Psoas muscle (tissue), 8 donors: ENCODE data around the gene NRCAM. TPM values are rescaled to one million over a fixed set of nuclear protein-coding genes. Genes with fewer than 3 reads are reported as not detected.

ENCODE experiments used
- ATAC-seq, 4 donors: fragments of 200-7000 bp; cut with Tn5 transposase; one replicate each; pipeline ENCODE4 v1.9.1; 2020; ENCODE audit warnings: moderate library complexity in 3 of 4, mild to moderate bottlenecking in 2 of 4
- DNase-seq, 2 donors: peaks; one replicate each; pipeline ENCODE4 v3.0.0-alpha.2; 2020
- H3K27ac ChIP-seq: fragments of 200-600 bp; one replicate; pipeline ENCODE4 v1.8.0; 2022
- H3K27me3 ChIP-seq, 3 donors: fragments of 200-600 bp in 1 of 3; one replicate each; pipeline versions ENCODE4 v1.6.1 to v1.8.0; 2013 to 2022; ENCODE audit warnings: low read length in 2 of 3, mild to moderate bottlenecking in 2 of 3, moderate library complexity in 1 of 3; ENCODE audit not compliant: insufficient read depth in 3 of 3
- H3K36me3 ChIP-seq, 2 donors: fragments of 200-600 bp in 1 of 2; one replicate each; pipeline versions ENCODE4 v1.6.1 to v1.8.0; 2013 to 2022; ENCODE audit warnings: low read depth in 1 of 2, mild to moderate bottlenecking in 1 of 2, moderate library complexity in 1 of 2; ENCODE audit not compliant: insufficient read depth in 1 of 2
- H3K4me1 ChIP-seq: fragments of 200-600 bp; one replicate; pipeline ENCODE4 v1.8.0; 2022
- H3K4me3 ChIP-seq: fragments of 200-600 bp; one replicate; pipeline ENCODE4 v1.8.0; 2022; ENCODE audit warnings: mild to moderate bottlenecking
- H3K9me3 ChIP-seq: fragments of 200-600 bp; one replicate; pipeline ENCODE4 v1.8.0; 2022
- WGBS, 3 donors: extraction: QIAGEN DNeasy Blood & Tissue Kit; methylation state at CpG; one replicate each; pipeline versions ENCODE4 v1.1.6 to v1.1.7; 2013; 5-methylcytosine and 5-hydroxymethylcytosine counted together
- intact Hi-C, 2 donors: fragments of 100-400 bp; cut with DNase I; formaldehyde crosslinking; loops; one replicate each; pipeline versions ENCODE4 v1.11.0 to v1.14.2; 2022
- polyA plus RNA-seq, 3 donors: library from polyadenylated mRNA; stranded (reverse); fragments of 200-250 nt; gene quantifications; one replicate each; pipeline ENCODE4 v1.2.3, GENCODE V29; 2013
- total RNA-seq, 4 donors: library from RNA; stranded (reverse); fragmentation: NEBNext Ultra II Directional in 2 of 4; extraction: Animal tissue kit (Norgen Biotek cat#: 25700) in 2 of 4; gene quantifications; one replicate each; pipeline versions ENCODE4 v1.2.1 to v1.2.4, GENCODE V29; 2021 to 2023
- TF ChIP-seq, protein P1 (sequence below): fragments of 200-600 bp; IDR thresholded peaks from one replicate; pipeline ENCODE4 v1.8.0; 2022; ENCODE audit warnings: antibody characterized with exemption
- donor health status: healthy with polysubstance abuse.
- donor health status: DM: no; HTN: no; CAD: no; lungs with moderate emphysema.
- donor health status: Bipolar disorder and iron deficiency.
- donor health status: healthy.
- donor health status: DM: yes; HTN: yes; CAD: no.
- donor health status: DM: no; HTN: no; CAD: no.
- donor health status: DM: no; HTN: no; CAD: no.
- donor health status: DM: yes; HTN: yes; CAD: no.

Gene NRCAM
- total and polyA plus RNA-seq, 7 donors, result 0.06 to 1.8 (median 0.55) TPM

DNA sequence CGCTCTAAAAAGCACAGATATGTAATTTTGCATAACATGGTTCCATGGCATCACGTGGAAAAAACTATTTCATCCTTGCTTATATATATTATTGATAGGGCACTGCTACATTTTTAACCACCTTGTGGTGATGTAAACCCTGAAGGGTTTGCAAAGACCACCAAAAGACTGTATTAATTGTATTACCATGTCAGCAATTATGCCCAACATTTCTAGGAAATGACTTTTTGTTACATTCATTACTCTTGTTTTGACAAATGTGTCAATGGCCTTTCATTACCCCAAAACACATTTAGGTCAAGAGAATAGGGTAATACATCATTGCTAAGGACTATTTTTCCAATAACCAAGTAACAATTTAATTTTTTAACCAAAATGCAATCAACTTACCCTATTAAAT, 142.2 kb downstream of the NRCAM start:
- no peak overlapping the region for H3K27ac ChIP-seq
- H3K27me3 ChIP-seq, result no peaks in the 10 kb centered on the region
- H3K4me1 ChIP-seq, result no peaks in the 10 kb centered on the region
- WGBS, 3 donors, result 89 to 93% (median 93%) methylated on average over 2 of the region's 2 CpGs
- H3K36me3 ChIP-seq, result no peaks in the 10 kb centered on the region
- no peak overlapping the region for H3K4me3 ChIP-seq
- no peak for DNase-seq
- H3K9me3 ChIP-seq, result no peaks in the 10 kb centered on the region
- TF ChIP-seq, protein P1, sequence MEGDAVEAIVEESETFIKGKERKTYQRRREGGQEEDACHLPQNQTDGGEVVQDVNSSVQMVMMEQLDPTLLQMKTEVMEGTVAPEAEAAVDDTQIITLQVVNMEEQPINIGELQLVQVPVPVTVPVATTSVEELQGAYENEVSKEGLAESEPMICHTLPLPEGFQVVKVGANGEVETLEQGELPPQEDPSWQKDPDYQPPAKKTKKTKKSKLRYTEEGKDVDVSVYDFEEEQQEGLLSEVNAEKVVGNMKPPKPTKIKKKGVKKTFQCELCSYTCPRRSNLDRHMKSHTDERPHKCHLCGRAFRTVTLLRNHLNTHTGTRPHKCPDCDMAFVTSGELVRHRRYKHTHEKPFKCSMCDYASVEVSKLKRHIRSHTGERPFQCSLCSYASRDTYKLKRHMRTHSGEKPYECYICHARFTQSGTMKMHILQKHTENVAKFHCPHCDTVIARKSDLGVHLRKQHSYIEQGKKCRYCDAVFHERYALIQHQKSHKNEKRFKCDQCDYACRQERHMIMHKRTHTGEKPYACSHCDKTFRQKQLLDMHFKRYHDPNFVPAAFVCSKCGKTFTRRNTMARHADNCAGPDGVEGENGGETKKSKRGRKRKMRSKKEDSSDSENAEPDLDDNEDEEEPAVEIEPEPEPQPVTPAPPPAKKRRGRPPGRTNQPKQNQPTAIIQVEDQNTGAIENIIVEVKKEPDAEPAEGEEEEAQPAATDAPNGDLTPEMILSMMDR, result no peak
- intact Hi-C loops, result no loop called here
- no peak for ATAC-seq

DNA sequence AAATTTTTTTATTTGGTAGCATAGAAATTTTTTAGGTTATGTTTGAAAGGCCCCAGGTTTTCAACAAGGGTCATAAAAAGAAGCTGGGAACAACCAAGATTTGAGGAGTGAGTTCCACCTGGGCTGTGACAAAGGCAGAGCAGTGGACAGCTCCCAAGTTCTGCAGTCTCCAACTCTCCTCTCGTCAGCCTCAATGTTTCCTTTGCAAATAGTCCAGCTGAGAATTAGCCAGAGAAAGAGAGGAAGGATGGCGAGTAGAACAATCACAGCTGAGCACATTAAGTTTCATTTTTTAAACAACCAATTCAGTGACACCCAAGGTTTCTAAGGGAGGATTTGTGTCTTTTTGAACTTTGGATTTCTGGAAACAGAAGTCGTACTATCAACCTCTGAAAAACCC, 143.2 kb downstream of the NRCAM start:
- DNase-seq (no peak), ATAC-seq (no peak)
- Histone ChIP-seq H3K9me3 (no peaks in the 10 kb centered on the region), H3K36me3 (no peaks in the 10 kb centered on the region), H3K27ac (no peak overlapping the region), H3K27me3 (no peaks in the 10 kb centered on the region), H3K4me1 (no peaks in the 10 kb centered on the region), H3K4me3 (no peak overlapping the region)
- TF ChIP-seq, protein P1, result no peak
- 15 to 22% (median 17%) methylated on average over 3 of the region's 3 CpGs for WGBS, 3 donors
- intact Hi-C loops, result no loop called here

DNA sequence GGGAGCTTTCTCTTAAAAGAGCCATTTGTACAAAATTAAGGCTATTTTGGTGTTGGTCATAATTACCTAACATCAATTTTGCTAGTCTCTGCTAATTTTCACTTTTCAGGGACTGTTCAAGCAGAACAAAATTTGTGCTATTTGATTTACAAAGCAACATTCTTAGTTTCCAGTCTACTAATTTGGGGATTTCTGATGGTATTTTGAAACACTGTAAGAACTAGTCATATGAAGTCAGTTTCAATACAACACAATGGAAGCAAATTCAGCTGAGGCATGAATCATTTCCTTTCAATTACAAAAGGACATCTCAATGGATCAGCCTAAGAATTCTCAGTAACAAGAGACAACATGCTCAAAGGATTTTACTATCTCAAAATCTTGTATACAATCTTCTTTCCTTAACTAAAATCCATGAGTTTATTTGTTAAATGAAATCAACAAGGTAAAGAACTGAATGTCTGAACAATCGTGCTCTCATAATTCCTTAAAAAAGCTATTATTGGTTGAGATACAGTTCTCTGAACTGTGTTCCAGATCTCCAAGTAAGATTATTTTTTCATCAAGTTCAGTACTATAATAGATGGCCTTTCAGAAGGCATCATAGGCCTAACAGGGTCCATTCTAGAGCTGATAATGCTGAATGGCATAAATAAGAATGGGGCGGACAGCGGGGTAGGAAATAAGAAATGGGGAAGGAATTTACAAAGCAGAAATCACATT, 144.6 kb downstream of the NRCAM start:
- no peaks in the 10 kb centered on the region for H3K36me3 ChIP-seq
- no peaks in the 10 kb centered on the region for H3K27me3 ChIP-seq
- no peak for ATAC-seq
- H3K9me3 ChIP-seq, result no peaks in the 10 kb centered on the region
- no peak for DNase-seq
- no peaks in the 10 kb centered on the region for H3K4me1 ChIP-seq
- 94 to 96% (median 96%) methylated on average over 3 of the region's 3 CpGs for WGBS, 3 donors
- no peak overlapping the region for H3K27ac ChIP-seq
- H3K4me3 ChIP-seq, result no peak overlapping the region
- intact Hi-C loops, result no loop called here
- TF ChIP-seq, protein P1, result no peak

GRCh38 chr7:108310351-108310750, 145.9 kb downstream of the NRCAM start:
- intact Hi-C loops, result no loop called here
- Histone ChIP-seq H3K27ac (no peak overlapping the region), H3K27me3 (no peaks in the 10 kb centered on the region), H3K36me3 (no peaks in the 10 kb centered on the region), H3K9me3 (no peaks in the 10 kb centered on the region), H3K4me3 (no peak overlapping the region), H3K4me1 (no peaks in the 10 kb centered on the region)
- WGBS, 3 donors, result 23 to 48% (median 41%) methylated on average over 2 of the region's 2 CpGs
- TF ChIP-seq, protein P1, result no peak
- no peak for ATAC-seq
- no peak for DNase-seq

GRCh38 chr7:108308903-108309302, 147.3 kb downstream of the NRCAM start:
- H3K4me1 ChIP-seq, result no peaks in the 10 kb centered on the region
- intact Hi-C loops, result no loop called here
- H3K27me3 ChIP-seq, result no peaks in the 10 kb centered on the region
- no peak overlapping the region for H3K27ac ChIP-seq
- 23 to 48% (median 29%) methylated on average over 2 of the region's 2 CpGs for WGBS, 3 donors
- H3K9me3 ChIP-seq, result no peaks in the 10 kb centered on the region
- peak in 1 of 4 donors; percentile 41 for ATAC-seq
- no peak overlapping the region for H3K4me3 ChIP-seq
- H3K36me3 ChIP-seq, result no peaks in the 10 kb centered on the region
- no peak for DNase-seq
- TF ChIP-seq, protein P1, result no peak
